Activated CD8-positive, alpha-beta memory T cell treated with anti-CD3 and anti-CD28 coated beads, Interleukin-2, amount 10 ng/mL, durations not matched to agents 7 days and 5 days (primary cell): ENCODE measurements around the gene TUT4. TPM values are rescaled to one million over a fixed set of nuclear protein-coding genes. Genes with fewer than 3 reads are reported as not detected.
A peak's percentile ranks its signal among the peaks of the same experiment; 100 is the strongest.

Experiments used
- ATAC-seq: fragments of 150-1000 bp; cut with Tn5 transposase; one replicate; pipeline ENCODE4 v1.10.0; 2021; ENCODE audit warnings: moderate library complexity
- CTCF ChIA-PET: fragments of 350-600 bp; sonication (Branson Sonifier 250); formaldehyde crosslinking; loops from one replicate; lab custom pipeline; 2021; ENCODE audit warnings: antibody characterized with exemption; lab: Charles Lee
- DNase-seq: peaks from one replicate; pipeline ENCODE4 v3.0.0-alpha.2; 2020
- H3K27ac Mint-ChIP-seq: one replicate; pipeline ENCODE4 v1.8.0; 2021; ENCODE audit warnings: mild to moderate bottlenecking, mixed read lengths
- H3K27me3 Mint-ChIP-seq: one replicate; pipeline ENCODE4 v1.8.0; 2021; ENCODE audit warnings: mixed read lengths
- H3K36me3 Mint-ChIP-seq: one replicate; pipeline ENCODE4 v1.8.0; 2021; ENCODE audit warnings: mild to moderate bottlenecking, mixed read lengths
- H3K4me1 Mint-ChIP-seq: one replicate; pipeline ENCODE4 v1.8.0; 2021; ENCODE audit warnings: mixed read lengths
- H3K4me3 Mint-ChIP-seq: one replicate; pipeline ENCODE4 v1.8.0; 2021; ENCODE audit warnings: mild to moderate bottlenecking, moderate library complexity, mixed read lengths
- H3K9me3 Mint-ChIP-seq: one replicate; pipeline ENCODE4 v1.8.0; 2022; ENCODE audit warnings: low read depth, mixed read lengths
- total RNA-seq, 2 experiments: library from RNA; stranded (reverse); gene quantifications; one replicate each; pipeline ENCODE4 v1.2.3, GENCODE V29; 2021

The TUT4 gene
- total RNA-seq, 2 experiments from 2014 or later: 60.4 to 76.5 TPM

DNA sequence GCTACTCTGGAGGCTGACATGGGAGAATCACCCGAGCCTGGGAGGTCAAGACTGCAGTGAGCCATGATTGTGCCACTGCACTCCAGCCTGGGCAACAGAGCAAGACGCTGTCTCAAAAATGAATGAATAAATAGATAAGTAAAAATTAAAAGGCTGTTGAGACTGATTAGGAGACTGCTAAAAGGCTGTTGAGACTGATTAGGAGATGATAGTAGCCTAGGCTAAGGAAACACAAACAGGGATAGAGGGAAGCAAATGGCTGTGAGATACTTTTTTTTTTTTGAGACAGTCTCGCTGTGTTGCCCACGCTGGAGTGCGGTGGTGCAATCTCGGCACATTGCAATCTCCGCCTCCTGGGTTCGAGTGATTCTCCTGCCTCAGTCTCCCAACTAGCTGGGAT is 120.1 kb downstream of the TUT4 start:
- H3K4me1 Mint-ChIP-seq: no peaks in the 10 kb centered on the region
- DNase-seq (no peak), ATAC-seq (no peak)
- no peak overlapping the region for H3K4me3 Mint-ChIP-seq
- H3K9me3 Mint-ChIP-seq: no peaks in the 10 kb centered on the region
- CTCF ChIA-PET: interaction anchor here (0.6 kb wide), 1 partner anchor 118 kb away, joined by 3 read pairs; no protein-coding TSS in a partner anchor
- no peaks in the 10 kb centered on the region for H3K27me3 Mint-ChIP-seq
- H3K36me3 Mint-ChIP-seq: peaks cover 32% of the 10 kb centered on the region
- H3K27ac Mint-ChIP-seq: no peak overlapping the region

DNA sequence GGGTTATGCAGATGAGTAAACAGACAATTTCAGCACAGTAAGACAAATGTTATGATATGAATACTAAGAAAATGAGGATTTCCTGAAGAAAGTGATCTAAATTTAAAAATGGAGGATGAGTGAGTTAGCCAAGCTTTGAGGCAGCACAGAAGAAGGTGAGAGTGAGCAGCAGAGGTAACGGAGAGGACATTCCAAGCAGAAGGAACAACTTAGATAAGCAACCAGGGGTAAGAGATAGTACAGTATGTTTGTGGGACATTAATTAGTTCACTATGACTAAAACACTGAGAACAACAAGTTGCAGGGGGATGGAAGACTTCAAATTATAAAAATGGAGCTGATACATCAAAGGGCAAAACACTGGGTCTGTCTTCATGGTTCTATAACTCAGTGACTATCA is 125.7 kb downstream of the TUT4 start:
- DNase-seq: no peak
- Mint-ChIP-seq H3K27me3 (no peaks in the 10 kb centered on the region), H3K36me3 (peaks cover 34% of the 10 kb centered on the region), H3K4me1 (peaks cover 35% of the 10 kb centered on the region), H3K4me3 (no peak overlapping the region), H3K9me3 (no peaks in the 10 kb centered on the region), H3K27ac (no peak overlapping the region)
- CTCF ChIA-PET: interaction anchor here (0.9 kb wide), 1 partner anchor 16 kb away, joined by 3 read pairs; no protein-coding TSS in a partner anchor
- no peak for ATAC-seq

GRCh38 chr1:52426371-52426770 is 126.5 kb downstream of the TUT4 start:
- peak overlapping the region; percentile 20 for H3K27ac Mint-ChIP-seq

GRCh38 chr1:52424813-52425212 is 128.1 kb downstream of the TUT4 start:
- CTCF ChIA-PET: interaction anchor here (1.2 to 2.5 kb wide), 4 partner anchors 10 to 262 kb away, joined by 3 to 20 read pairs (median 8); partner anchors contain the start of genes ORC1 and PRPF38A
- H3K36me3 Mint-ChIP-seq: peaks cover 29% of the 10 kb centered on the region

More at GRCh38 chr1:52426371-52426770, 126.5 kb downstream of the TUT4 start:
- CTCF ChIA-PET: no interaction called here
- Mint-ChIP-seq H3K36me3 (peaks cover 35% of the 10 kb centered on the region), H3K4me1 (peaks cover 35% of the 10 kb centered on the region), H3K9me3 (no peaks in the 10 kb centered on the region), H3K4me3 (no peak overlapping the region), H3K27me3 (no peaks in the 10 kb centered on the region)
- DNase-seq (no peak), ATAC-seq (no peak)

GRCh38 chr1:52424231-52424636 is 128.7 kb downstream of the TUT4 start:
- peaks cover 35% of the 10 kb centered on the region for H3K36me3 Mint-ChIP-seq
- no peaks in the 10 kb centered on the region for H3K27me3 Mint-ChIP-seq
- ATAC-seq: peak; percentile 88
- H3K4me1 Mint-ChIP-seq: peaks cover 38% of the 10 kb centered on the region
- H3K4me3 Mint-ChIP-seq: peak overlapping the region; percentile 55
- DNase-seq: peak; percentile 47
- H3K9me3 Mint-ChIP-seq: no peaks in the 10 kb centered on the region
- CTCF ChIA-PET: interaction anchor here (0.8 to 2.5 kb wide), 6 partner anchors 10 to 262 kb away, joined by 3 to 20 read pairs (median 4); partner anchors contain the start of genes ORC1 and PRPF38A
- H3K27ac Mint-ChIP-seq: peak overlapping the region; percentile 92

More at GRCh38 chr1:52424813-52425212, 128.1 kb downstream of the TUT4 start:
- ATAC-seq: no peak
- Mint-ChIP-seq H3K4me1 (peaks cover 35% of the 10 kb centered on the region), H3K27ac (peak overlapping the region; percentile 92), H3K9me3 (no peaks in the 10 kb centered on the region), H3K27me3 (no peaks in the 10 kb centered on the region), H3K4me3 (no peak overlapping the region)
- DNase-seq: no peak

DNA sequence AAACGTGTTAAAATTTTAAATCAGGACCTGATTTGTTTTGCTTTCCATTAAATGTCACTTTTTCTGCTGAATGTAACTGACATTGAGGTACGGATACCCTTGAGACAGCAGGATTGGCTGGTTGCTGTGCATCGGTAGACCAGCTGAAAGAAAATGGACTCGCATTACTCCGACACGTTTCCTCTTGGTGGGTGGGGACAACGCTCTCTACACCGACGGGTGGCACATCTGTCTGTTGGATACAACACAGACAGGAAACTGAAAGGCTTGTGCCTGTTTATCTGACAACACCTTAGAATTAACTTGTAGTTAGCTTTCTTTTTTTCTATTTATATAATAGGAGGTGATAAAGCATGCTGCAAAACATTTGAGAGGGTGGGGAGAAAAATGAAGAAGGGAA is 129.1 kb downstream of the TUT4 start:
- DNase-seq: peak; percentile 87
- Mint-ChIP-seq H3K27ac (peak overlapping the region; percentile 92), H3K9me3 (no peaks in the 10 kb centered on the region), H3K36me3 (peaks cover 35% of the 10 kb centered on the region), H3K4me1 (peaks cover 38% of the 10 kb centered on the region), H3K27me3 (no peaks in the 10 kb centered on the region), H3K4me3 (peak overlapping the region; percentile 55)
- CTCF ChIA-PET: interaction anchor here (0.8 to 2.5 kb wide), 6 partner anchors 10 to 263 kb away, joined by 3 to 20 read pairs (median 4); partner anchors contain the start of genes ORC1 and PRPF38A
- ATAC-seq: peak; percentile 93

- H3K27ac Mint-ChIP-seq: peak overlapping the region; percentile 54
- H3K36me3 Mint-ChIP-seq: peaks cover 37% of the 10 kb centered on the region
- ATAC-seq (no peak), DNase-seq (no peak)
- H3K4me1 Mint-ChIP-seq: peaks cover 38% of the 10 kb centered on the region
- H3K4me3 Mint-ChIP-seq: no peak overlapping the region
- CTCF ChIA-PET: interaction anchor here (1.2 to 2.5 kb wide), 4 partner anchors 10 to 263 kb away, joined by 3 to 20 read pairs (median 8); partner anchors contain the start of genes ORC1 and PRPF38A
- no peaks in the 10 kb centered on the region for H3K27me3 Mint-ChIP-seq
- H3K9me3 Mint-ChIP-seq: no peaks in the 10 kb centered on the region
Measured at GRCh38 chr1:52423055-52423454, 129.8 kb downstream of the TUT4 start.

DNA sequence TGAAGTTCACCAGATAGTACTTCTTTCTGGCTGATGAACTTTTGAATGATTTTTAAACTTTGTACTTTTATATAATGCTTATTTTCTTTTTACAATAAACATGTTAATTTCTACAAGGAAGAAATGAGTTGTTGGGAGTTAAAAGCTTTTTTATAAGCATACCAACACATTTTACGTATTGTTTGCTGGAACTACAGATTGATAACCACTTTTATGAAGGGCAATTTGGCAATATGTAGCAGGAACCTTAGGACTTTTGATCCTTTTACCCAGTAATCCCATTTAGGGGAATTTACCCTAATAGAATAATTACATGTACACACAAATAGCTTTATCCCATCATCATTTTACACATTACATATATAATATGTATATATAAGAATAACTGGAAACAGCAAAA is 132.2 kb downstream of the TUT4 start:
- H3K36me3 Mint-ChIP-seq: peaks cover 43% of the 10 kb centered on the region
- peaks cover 33% of the 10 kb centered on the region for H3K4me1 Mint-ChIP-seq
- ATAC-seq (no peak), DNase-seq (no peak)
- CTCF ChIA-PET: interaction anchor here (0.6 kb wide), 1 partner anchor 49 kb away, joined by 4 read pairs; no protein-coding TSS in a partner anchor
- no peak overlapping the region for H3K27ac Mint-ChIP-seq
- no peaks in the 10 kb centered on the region for H3K9me3 Mint-ChIP-seq
- no peaks in the 10 kb centered on the region for H3K27me3 Mint-ChIP-seq
- no peak overlapping the region for H3K4me3 Mint-ChIP-seq

DNA sequence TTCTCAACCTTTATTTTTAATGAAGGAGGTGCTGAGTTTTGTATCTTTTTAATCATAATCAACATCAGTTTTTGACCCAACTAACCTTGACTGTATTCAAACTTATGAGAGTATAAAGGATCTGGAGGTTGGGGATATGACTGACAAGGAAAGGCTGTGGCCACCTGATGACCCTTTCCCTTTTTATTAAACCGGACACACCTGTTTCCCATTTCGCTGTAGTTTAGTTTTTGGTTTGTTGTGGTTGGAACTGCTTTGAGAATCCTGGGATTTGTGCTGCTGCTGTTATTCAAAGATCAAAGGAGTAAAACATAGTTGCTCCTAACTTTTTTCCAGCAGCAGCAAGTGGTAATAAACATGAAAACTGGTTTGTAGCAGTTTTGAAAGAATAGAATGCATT is 136.1 kb downstream of the TUT4 start:
- H3K9me3 Mint-ChIP-seq: no peaks in the 10 kb centered on the region
- ATAC-seq (no peak), DNase-seq (no peak)
- peaks cover 60% of the 10 kb centered on the region for H3K36me3 Mint-ChIP-seq
- CTCF ChIA-PET: no interaction called here
- H3K4me1 Mint-ChIP-seq: peaks cover 9% of the 10 kb centered on the region
- no peak overlapping the region for H3K4me3 Mint-ChIP-seq
- no peaks in the 10 kb centered on the region for H3K27me3 Mint-ChIP-seq
- no peak overlapping the region for H3K27ac Mint-ChIP-seq

DNA sequence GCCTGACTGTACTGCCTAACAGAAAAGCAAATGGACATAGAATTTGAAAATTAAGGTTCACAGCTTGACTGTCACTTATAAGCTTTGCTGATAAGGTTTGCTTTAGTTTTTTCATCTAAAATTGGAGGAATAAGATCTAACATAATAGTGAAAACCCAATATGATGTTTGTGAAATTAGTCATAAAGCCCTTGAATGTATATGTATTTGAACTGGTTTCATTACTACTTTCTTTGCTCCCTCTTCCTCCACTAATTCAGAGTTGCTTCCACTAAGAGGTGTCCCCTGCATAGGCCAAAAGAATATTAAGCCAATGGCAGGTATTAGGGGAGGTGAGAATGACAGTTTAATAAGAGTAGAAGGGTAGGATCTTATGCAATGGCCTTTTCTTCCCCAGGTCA is 137.9 kb downstream of the TUT4 start:
- CTCF ChIA-PET: interaction anchor here (0.7 kb wide), 1 partner anchor 251 kb away, joined by 5 read pairs; no protein-coding TSS in a partner anchor
- no peak overlapping the region for H3K27ac Mint-ChIP-seq
- no peak overlapping the region for H3K4me3 Mint-ChIP-seq
- H3K9me3 Mint-ChIP-seq: no peaks in the 10 kb centered on the region
- ATAC-seq: no peak
- H3K27me3 Mint-ChIP-seq: no peaks in the 10 kb centered on the region
- DNase-seq: no peak
- peaks cover 70% of the 10 kb centered on the region for H3K36me3 Mint-ChIP-seq
- peaks cover 9% of the 10 kb centered on the region for H3K4me1 Mint-ChIP-seq

DNA sequence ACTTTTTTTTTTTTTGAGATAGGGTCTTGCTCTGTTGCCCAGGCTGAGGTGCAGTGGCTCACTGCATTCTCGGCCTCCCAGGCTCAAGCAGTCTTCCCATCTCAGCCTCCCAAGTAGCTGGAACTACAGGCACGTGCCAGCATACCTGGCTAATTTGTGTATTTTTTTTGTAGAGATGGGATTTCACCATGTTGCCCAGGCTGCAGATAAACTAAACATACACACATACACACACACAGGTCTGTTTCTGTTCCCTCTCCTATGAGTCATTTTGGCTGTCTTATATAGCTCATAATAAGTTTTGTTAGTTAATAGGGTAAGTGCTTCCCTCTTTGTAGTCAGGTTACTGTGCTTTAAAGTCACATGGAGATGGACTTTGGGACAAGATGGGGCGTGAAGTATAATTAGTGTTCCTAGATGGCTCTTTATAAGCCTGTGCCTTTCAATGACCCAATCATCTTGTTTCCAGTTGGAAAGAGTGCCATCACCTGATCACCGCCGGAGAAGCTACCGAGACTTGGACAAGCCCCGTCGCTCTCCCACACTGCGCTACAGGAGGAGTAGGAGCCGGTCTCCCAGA is 139.4 kb downstream of the TUT4 start:
- H3K36me3 Mint-ChIP-seq: peaks cover 69% of the 10 kb centered on the region
- DNase-seq (no peak), ATAC-seq (no peak)
- CTCF ChIA-PET: interaction anchor here (1.7 kb wide), 1 partner anchor 11 kb away, joined by 6 read pairs; no protein-coding TSS in a partner anchor
- H3K9me3 Mint-ChIP-seq: no peaks in the 10 kb centered on the region
- H3K27me3 Mint-ChIP-seq: no peaks in the 10 kb centered on the region
- no peak overlapping the region for H3K27ac Mint-ChIP-seq
- no peak overlapping the region for H3K4me3 Mint-ChIP-seq
- peaks cover 11% of the 10 kb centered on the region for H3K4me1 Mint-ChIP-seq

GRCh38 chr1:52404975-52405338 is 147.9 kb downstream of the TUT4 start:
- no peak for ATAC-seq

DNA sequence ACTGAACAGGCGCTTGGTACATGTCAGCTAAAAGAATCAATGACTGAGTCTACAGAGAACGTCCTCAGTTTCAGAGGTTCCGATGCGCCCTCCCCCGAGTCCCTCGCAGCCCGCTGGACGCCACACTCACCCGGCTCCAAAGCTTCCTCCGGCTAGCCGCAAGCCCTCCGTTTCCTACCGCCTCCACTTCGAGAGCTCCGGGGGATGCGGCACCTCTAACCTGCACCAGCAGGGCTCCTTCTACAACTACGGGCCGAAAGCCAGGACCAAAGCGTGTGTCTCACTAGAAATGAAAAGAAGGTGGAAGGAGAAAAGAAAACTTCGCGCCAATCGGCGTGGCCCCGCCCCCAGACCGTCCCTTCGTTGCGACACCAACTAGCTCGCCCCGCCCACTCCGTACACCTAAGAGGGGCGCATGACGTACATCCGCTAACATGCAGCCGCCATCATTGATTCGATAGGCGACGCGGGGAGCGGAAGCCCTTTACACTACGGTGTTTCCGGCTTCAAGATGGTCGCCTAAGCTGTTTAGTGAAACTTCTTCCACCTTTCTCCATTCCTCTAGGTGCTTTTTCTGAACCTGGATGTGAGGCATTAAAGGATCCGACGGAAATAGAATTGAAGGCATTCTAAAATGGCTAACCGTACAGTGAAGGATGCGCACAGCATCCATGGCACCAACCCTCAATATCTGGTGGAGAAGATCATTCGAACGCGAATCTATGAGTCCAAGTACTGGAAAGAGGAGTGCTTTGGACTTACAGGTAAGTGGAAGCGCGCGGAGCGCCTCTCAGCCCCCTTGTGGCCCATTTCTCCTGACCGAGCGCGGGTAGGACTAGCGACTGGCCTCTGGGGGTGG is 148.5 kb downstream of the TUT4 start, which contains the start of the genes ORC1 and PRPF38A:
ORC1 (minus strand) TSS at position 308 of the 859 bp plus-strand sequence. CDS start 2,200 bp downstream, outside the sequence.
PRPF38A (plus strand) TSS at position 487 of the 859 bp plus-strand sequence; CDS start at position 635, 148 bp downstream.
- CTCF ChIA-PET: interaction anchor here (0.8 to 2.9 kb wide), 13 partner anchors 9 to 297 kb away, joined by 3 to 20 read pairs (median 4); partner anchors contain the start of gene TUT4
- H3K27me3 Mint-ChIP-seq: no peaks in the 10 kb centered on the region
- H3K4me3 Mint-ChIP-seq: peak within 1 kb of the TSS; percentile 100
- H3K27ac Mint-ChIP-seq: peak within 1 kb of the TSS; percentile 100
- peaks cover 63% of the 10 kb centered on the region for H3K36me3 Mint-ChIP-seq
- H3K4me1 Mint-ChIP-seq: peaks cover 60% of the 10 kb centered on the region
- peak; percentile 99 for DNase-seq
- H3K9me3 Mint-ChIP-seq: no peaks in the 10 kb centered on the region
- ATAC-seq: peak; percentile 90

More at GRCh38 chr1:52404975-52405338, 147.9 kb downstream of the TUT4 start:
- Mint-ChIP-seq H3K27ac (peak overlapping the region; percentile 100), H3K9me3 (no peaks in the 10 kb centered on the region), H3K4me3 (peak overlapping the region; percentile 100), H3K36me3 (peaks cover 59% of the 10 kb centered on the region), H3K4me1 (peaks cover 56% of the 10 kb centered on the region), H3K27me3 (no peaks in the 10 kb centered on the region)
- DNase-seq: no peak
- CTCF ChIA-PET: interaction anchor here (0.8 to 2.9 kb wide), 9 partner anchors 19 to 296 kb away, joined by 3 to 20 read pairs (median 5); partner anchors contain the start of gene TUT4
